Stimulated activated CD4-positive, alpha-beta T cell treated with anti-CD3 and anti-CD28 coated beads, Interleukin-2, amount 100 ng/mL, for 4 hours (primary cell): ENCODE data around the gene FBF1.
A peak's percentile ranks its signal among the peaks of the same experiment; 100 is the strongest.
"Not testable (repeated sequence)": the region's sequence is repeated elsewhere in the genome, so short reads cannot be mapped to it uniquely, and the experiment has no call there.

Source experiments
- DNase-seq: peaks from one replicate; pipeline ENCODE4 v3.0.0-alpha.2; 2020; ENCODE audit warnings: low read depth

The FBF1 gene

GRCh38 chr17:75896415-75897159 lies 44.3 kb downstream of the FBF1 start, which contains the start of gene TRIM65:
TRIM65 (minus strand) TSS chr17:75896951; CDS start chr17:75896937, 14 bp downstream.
- peak; percentile 75 for DNase-seq

- no peak for DNase-seq
These were observed 45.3 kb downstream of the FBF1 start for GRCh38 chr17:75895370-75896155.

GRCh38 chr17:75894049-75894733 lies 46.7 kb downstream of the FBF1 start:
- DNase-seq: no peak

DNA sequence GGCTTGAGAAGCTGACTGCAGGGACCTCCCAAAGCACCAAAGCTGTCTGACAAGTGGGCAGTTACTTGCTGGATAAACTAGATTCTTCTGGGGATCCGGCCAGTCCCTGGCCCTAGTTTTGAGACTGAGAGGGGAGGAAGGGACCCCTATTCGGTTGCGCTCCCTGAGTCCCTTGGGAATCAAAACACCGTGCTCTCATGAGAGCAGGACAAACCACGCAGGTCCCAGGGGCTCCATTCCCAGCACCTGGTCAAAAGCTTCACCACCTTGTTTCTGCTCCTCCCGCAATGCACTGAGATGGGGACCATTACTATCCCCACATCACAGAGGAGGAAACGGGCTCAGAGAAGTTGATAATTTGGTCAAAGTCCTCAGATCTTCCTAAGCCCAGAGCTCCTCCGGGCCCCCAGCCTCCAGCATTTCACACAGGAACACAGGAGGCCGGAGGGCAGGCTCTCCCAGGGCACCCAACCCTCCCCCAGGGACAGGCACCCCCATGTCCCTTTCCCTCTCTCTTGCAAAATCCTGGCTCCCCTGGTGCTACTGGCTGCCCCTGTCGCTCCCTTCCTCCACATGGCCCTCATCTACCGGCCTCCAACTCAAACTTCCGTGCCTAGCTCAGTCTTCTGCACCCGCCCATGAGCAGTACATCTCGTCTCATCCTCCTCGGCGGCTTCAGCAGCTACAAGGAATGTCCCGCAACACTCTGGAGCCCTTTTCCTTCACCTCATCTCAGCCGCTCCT lies 47.4 kb downstream of the FBF1 start:
- DNase-seq: no peak

DNA sequence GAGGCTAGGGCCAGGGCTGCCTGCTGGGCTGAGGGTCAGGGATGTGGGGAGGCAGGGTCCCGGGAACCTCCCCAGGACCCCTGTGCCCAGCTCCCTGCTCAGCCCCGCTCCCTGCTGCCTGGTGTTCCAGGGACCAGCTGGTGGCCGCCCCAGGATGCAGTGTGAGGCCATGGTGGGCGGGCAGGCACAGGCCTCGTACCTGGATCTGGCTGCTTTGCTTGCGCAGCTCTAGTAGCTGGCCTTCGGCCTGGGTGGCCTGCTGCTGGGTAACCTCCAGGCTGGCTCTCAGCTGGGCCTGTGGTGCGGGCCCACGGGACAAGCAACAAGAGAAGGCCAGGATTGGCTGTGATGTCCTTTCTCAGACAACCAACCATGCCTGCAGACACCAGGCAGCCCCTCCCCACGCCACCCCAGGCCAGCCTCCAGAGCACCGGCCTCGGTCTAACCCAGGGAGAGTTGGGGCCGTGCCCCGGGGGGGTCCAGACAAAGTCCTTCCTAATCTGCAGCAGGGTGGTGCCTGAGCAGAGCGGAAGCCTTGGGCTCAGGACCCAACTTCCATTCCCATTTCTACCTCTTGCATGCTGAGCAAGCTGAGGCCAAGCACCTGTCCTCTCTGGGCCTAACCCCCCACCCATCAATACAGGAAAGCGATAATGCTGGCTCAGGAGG lies 48.2 kb downstream of the FBF1 start:
- no peak for DNase-seq

GRCh38 chr17:75891605-75892555 lies 49.0 kb downstream of the FBF1 start:
- no peak for DNase-seq

- DNase-seq: no peak
These were observed 49.7 kb downstream of the FBF1 start for GRCh38 chr17:75891022-75891604.

- DNase-seq: no peak
These were observed 51.4 kb downstream of the FBF1 start for GRCh38 chr17:75889454-75889853.

DNA sequence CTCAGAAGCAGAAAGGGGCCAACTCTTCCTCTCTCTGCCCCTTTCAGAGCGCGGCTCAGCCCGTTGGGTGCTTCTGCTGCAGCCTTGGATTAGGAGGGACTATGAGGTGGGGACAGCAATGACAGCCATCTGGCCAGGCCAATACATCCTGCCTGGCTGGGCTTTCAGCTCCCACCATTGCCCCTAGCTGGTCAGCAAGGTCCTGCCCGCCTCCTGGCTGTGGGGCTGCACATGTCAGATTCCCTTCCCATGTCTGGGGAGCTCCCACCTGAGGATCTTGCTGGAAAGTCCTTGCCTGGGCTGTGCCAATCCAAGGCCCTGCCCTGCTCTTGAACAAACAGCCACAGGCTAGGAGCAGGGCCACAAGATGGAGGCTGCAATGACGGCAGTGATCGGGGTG lies 52.4 kb downstream of the FBF1 start:
- DNase-seq: no peak

DNA sequence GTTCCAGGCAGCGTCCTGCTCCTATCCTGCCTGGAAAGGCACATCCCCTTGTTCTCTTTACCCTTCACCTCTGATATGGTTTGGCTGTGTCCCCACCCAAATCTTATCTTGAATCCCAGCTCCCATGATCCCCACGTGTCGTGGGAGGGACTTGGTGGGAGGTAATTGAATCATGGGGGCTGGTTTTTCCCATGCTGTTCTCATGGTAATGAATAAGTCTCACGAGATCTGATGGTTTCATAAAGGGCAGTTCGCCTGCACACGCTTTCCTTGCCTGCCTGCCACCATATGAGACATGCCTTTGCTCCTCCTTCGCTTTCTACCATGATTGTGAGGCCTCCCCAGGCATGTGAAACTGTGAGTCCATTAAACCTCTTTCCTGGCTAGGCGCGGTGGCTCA lies 55.0 kb downstream of the FBF1 start:
- not testable (repeated sequence) for DNase-seq

- DNase-seq: no peak
These were observed 55.4 kb downstream of the FBF1 start for GRCh38 chr17:75885431-75885830.

GRCh38 chr17:75881678-75882454 lies 59.0 kb downstream of the FBF1 start:
- DNase-seq: no peak

DNA sequence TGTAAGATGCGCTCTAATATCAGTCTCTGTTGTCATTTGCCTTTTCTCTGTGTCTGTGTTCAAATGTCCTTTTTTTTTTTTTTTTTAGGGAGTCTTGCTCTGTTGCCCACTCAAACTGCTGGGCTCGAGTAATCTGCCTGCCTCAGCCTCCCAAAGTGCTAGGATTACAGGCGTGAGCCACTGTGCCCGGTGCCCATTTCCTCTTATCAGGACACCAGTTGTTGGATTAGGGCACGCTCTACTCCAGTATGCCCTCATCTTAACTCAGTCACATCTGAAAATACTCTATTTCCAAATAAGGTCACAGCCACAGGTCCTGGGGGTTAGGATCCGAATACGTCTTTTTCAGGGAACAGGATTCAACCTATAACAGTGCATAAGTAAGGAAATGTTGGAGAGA lies 60.6 kb downstream of the FBF1 start:
- no peak for DNase-seq

DNA sequence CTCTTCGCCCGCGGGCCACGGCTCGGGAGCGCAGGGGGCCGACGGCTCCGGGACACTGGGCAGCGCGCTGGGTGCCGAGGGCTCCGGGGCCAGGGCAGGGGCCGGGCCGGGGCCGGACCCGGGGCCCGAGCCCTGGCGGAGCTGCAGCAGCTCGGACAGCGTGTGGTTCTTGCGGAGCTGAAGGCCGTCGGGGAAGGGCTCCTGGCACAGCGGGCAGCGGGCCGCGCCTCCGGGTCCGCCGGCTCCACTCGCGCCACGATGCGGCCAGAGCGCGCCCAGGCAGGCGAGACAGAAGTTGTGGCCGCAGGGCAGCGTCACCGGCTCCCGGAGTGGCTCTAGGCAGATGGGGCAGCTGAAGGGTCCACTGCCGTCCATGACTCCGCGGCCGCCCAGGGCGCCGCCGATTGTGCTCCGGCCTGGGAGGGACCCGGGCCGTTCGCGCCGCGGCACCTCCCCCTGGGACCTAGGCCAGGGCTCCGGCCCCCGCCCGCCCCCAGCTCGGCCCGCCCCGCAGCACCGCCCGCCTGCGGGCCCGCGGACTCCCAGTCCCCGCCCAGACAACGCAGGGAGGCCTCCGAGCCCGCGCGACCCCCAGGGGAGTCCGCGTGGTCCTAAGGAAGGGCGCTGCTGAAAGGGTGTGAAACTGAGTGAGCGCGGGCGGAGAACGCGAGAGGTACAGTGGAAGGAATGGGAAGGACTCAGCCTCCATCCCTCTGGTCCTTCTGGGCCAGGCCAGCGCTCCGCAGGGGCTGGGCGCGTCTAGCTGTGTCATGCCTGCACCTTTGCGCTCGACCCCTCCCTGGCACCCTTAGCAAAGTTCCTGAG lies 62.5 kb downstream of the FBF1 start, which contains the start of gene TRIM47:
TRIM47 (minus strand) TSS at position 408 of the 825 bp plus-strand sequence; CDS start at position 375, 33 bp downstream.
- no peak for DNase-seq

DNA sequence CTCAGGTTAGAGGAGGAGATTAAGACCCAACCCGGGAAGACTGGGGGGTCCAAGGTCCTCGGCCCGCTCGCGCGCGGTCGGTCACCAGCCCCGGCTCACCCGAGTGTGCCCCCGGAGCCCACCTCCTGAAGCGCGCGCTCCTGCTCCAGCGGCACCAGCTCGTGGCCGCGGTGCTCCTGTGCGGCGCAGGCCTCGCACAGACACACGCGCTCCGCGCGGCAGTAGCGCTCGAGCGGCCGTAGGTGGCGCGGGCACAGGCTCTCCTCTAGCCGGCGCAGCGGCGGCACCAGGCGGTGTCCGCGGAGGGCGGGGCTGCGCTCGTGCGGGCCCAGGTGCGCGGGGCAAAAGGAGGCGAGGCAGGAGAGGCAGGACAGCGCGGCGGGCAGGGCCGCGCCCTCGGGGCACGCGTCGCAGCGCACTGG lies 63.1 kb downstream of the FBF1 start:
- DNase-seq: peak; percentile 55

GRCh38 chr17:75876938-75877751 lies 63.7 kb downstream of the FBF1 start:
- DNase-seq: no peak
